Measurements from ENCODE around the gene SPC25. TPM values are rescaled to one million over a fixed set of nuclear protein-coding genes. Genes with fewer than 3 reads are reported as not detected.

Gene SPC25
- total and polyA plus RNA-seq, 2 donors (not counting 1 experiment from before 2014, with no cell fraction given) = 0.12 to 0.64 TPM

DNA sequence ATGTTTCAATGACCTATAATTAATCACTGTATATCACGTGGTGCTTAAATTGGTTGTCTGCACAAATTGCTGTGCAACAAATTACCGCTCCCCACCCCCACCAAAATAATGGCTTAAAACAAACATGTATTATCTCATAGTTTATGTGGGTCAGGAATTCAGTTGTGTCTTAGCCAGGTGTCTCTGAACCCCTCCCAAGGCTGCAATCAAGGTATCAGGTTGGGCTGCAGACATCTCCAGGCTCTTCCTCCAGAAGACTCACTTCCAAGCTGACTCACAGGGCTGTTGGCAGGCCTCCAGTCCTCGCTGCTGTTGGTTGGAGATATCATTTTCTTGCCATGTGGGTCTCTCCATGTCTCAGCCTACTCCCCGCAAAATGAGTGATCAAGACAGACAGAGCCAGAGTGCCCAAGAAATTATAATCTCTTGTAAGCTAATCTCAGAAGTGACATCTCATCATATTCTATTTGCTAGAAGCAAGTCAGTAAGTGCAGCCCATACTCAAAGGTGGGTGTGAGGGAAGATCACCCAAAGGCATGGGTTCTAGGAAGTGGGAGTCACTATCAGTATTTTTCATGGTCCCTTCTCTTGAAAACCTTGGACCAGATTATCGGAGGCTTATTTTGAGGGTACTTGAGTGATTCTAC lies 38.4 kb downstream of the SPC25 start:
- Mint-ChIP-seq H3K4me1 (no peaks in the 10 kb centered on the region), H3K9me3 (ENCODE audit: insufficient read depth) (no peaks in the 10 kb centered on the region), H3K27ac (no peak overlapping the region), H3K4me3 (no peak overlapping the region), H3K27me3 (no peaks in the 10 kb centered on the region)
- Histone ChIP-seq H3K79me2 (ENCODE audit: control insufficient read depth, insufficient read depth, low read length) (no peaks in the 10 kb centered on the region), H3K27me3 (replicated peaks in 1 of 4; ENCODE audit: control extremely low read depth in 1 of 4, control insufficient read depth in 3 of 4, insufficient read depth in 4 of 4, low read length in 3 of 4) (no peaks in the 10 kb centered on the region), H3K27ac (ENCODE audit: low read length in 2 of 2) (no peak overlapping the region), H3K4me3 (ENCODE audit: control extremely low read depth in 1 of 5, extremely low read depth in 1 of 5, insufficient read depth in 1 of 5, low read depth in 2 of 5, low read length in 4 of 5) (no peak overlapping the region), H3K36me3 (replicated peaks in 1 of 2; ENCODE audit: control extremely low read depth in 1 of 2, control insufficient read depth in 1 of 2, extremely low read depth in 1 of 2, insufficient read depth in 2 of 2, low read length in 1 of 2) (no peaks in the 10 kb centered on the region), H3K4me2 (replicated peaks; ENCODE audit: low read depth, low read length, poor library complexity, severe bottlenecking) (no peak overlapping the region), H3K9ac (ENCODE audit: low read length) (no peak overlapping the region), H4K20me1 (ENCODE audit: control insufficient read depth, insufficient read depth, low read length, poor library complexity, severe bottlenecking) (no peaks in the 10 kb centered on the region), H2AFZ (ENCODE audit: insufficient read depth, low read depth, low read length, poor library complexity, severe bottlenecking) (no peak overlapping the region), H3K4me1 (ENCODE audit: control insufficient read depth in 2 of 2, insufficient read depth in 2 of 2, low read length in 2 of 2) (no peaks in the 10 kb centered on the region), H3K9me3 (ENCODE audit: control extremely low read depth in 1 of 3, control insufficient read depth in 2 of 3, insufficient read depth in 1 of 3, low read length in 2 of 3) (no peaks in the 10 kb centered on the region)
- POLR2A ChIA-PET = no interaction called here
- TF ChIP-seq EZH2 (IDR thresholded peaks at IDR 0.05; ENCODE audit: borderline replicate concordance, insufficient read depth, low read depth, low read length, poor library complexity, severe bottlenecking) = no peak
- TF ChIP-seq, protein P1, sequence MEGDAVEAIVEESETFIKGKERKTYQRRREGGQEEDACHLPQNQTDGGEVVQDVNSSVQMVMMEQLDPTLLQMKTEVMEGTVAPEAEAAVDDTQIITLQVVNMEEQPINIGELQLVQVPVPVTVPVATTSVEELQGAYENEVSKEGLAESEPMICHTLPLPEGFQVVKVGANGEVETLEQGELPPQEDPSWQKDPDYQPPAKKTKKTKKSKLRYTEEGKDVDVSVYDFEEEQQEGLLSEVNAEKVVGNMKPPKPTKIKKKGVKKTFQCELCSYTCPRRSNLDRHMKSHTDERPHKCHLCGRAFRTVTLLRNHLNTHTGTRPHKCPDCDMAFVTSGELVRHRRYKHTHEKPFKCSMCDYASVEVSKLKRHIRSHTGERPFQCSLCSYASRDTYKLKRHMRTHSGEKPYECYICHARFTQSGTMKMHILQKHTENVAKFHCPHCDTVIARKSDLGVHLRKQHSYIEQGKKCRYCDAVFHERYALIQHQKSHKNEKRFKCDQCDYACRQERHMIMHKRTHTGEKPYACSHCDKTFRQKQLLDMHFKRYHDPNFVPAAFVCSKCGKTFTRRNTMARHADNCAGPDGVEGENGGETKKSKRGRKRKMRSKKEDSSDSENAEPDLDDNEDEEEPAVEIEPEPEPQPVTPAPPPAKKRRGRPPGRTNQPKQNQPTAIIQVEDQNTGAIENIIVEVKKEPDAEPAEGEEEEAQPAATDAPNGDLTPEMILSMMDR (IDR thresholded peaks at IDR 0.05) = no peak
- intact Hi-C loops (cut with micrococcal nuclease) = no loop called here
- no peak for ATAC-seq (ENCODE audit: low read depth)
- 100% methylated on average over 1 of the region's 5 CpGs for WGBS (ENCODE audit: insufficient coverage)
- CTCF ChIA-PET = no interaction called here
- DNase-seq = no peak

DNA sequence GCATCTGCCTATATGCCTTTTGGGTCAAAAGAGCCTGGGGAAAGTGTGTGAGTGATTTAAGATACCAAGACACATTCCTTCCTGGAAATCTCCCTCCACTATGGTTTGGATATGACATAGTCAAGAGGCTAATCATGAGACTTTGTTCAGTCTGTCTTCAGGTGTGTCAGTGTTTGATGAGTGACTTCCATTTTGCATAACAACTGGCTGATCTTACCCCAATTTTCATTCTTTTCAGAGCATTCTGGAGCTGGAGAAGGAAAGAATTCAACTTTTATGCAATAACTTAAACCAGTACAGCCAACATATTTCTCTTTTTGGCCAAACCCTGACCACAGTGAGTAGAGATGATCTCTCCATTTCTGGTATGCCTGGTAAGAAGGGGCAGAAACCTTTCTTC lies 39.4 kb downstream of the SPC25 start:
- CTCF ChIA-PET = no interaction called here
- no peak overlapping the region for H2AFZ ChIP-seq (ENCODE audit: insufficient read depth, low read depth, low read length, poor library complexity, severe bottlenecking)
- H3K4me3 ChIP-seq (ENCODE audit: control extremely low read depth in 1 of 5, extremely low read depth in 1 of 5, insufficient read depth in 1 of 5, low read depth in 2 of 5, low read length in 4 of 5) = no peak overlapping the region
- ATAC-seq (ENCODE audit: low read depth) (no peak), DNase-seq (no peak)
- Mint-ChIP-seq H3K27ac (no peak overlapping the region), H3K27me3 (no peaks in the 10 kb centered on the region), H3K9me3 (ENCODE audit: insufficient read depth) (no peaks in the 10 kb centered on the region), H3K4me1 (no peaks in the 10 kb centered on the region), H3K4me3 (no peak overlapping the region)
- H3K79me2 ChIP-seq (ENCODE audit: control insufficient read depth, insufficient read depth, low read length) = no peaks in the 10 kb centered on the region
- no peak overlapping the region for H3K4me2 ChIP-seq (replicated peaks; ENCODE audit: low read depth, low read length, poor library complexity, severe bottlenecking)
- H3K27me3 ChIP-seq (replicated peaks in 1 of 4; ENCODE audit: control extremely low read depth in 1 of 4, control insufficient read depth in 3 of 4, insufficient read depth in 4 of 4, low read length in 3 of 4) = no peaks in the 10 kb centered on the region
- POLR2A ChIA-PET = no interaction called here
- H3K27ac ChIP-seq (ENCODE audit: low read length in 2 of 2) = no peak overlapping the region
- no peaks in the 10 kb centered on the region for H3K9me3 ChIP-seq (ENCODE audit: control extremely low read depth in 1 of 3, control insufficient read depth in 2 of 3, insufficient read depth in 1 of 3, low read length in 2 of 3)
- H4K20me1 ChIP-seq (ENCODE audit: control insufficient read depth, insufficient read depth, low read length, poor library complexity, severe bottlenecking) = no peaks in the 10 kb centered on the region
- no peaks in the 10 kb centered on the region for H3K36me3 ChIP-seq (replicated peaks in 1 of 2; ENCODE audit: control extremely low read depth in 1 of 2, control insufficient read depth in 1 of 2, extremely low read depth in 1 of 2, insufficient read depth in 2 of 2, low read length in 1 of 2)
- H3K4me1 ChIP-seq (ENCODE audit: control insufficient read depth in 2 of 2, insufficient read depth in 2 of 2, low read length in 2 of 2) = no peaks in the 10 kb centered on the region
- TF ChIP-seq, protein P1 (IDR thresholded peaks at IDR 0.05) = no peak
- no peak for TF ChIP-seq EZH2 (IDR thresholded peaks at IDR 0.05; ENCODE audit: borderline replicate concordance, insufficient read depth, low read depth, low read length, poor library complexity, severe bottlenecking)
- no peak overlapping the region for H3K9ac ChIP-seq (ENCODE audit: low read length)
- intact Hi-C loops (cut with micrococcal nuclease) = no loop called here
